NCI-H2081 (cell line): ENCODE results near the gene CRACR2A.

Source experiments
- DNase-seq, 2 experiments: peaks; one replicate each; lab custom pipeline; 2025; lab: John Stamatoyannopoulos, UW

CRACR2A gene

DNA sequence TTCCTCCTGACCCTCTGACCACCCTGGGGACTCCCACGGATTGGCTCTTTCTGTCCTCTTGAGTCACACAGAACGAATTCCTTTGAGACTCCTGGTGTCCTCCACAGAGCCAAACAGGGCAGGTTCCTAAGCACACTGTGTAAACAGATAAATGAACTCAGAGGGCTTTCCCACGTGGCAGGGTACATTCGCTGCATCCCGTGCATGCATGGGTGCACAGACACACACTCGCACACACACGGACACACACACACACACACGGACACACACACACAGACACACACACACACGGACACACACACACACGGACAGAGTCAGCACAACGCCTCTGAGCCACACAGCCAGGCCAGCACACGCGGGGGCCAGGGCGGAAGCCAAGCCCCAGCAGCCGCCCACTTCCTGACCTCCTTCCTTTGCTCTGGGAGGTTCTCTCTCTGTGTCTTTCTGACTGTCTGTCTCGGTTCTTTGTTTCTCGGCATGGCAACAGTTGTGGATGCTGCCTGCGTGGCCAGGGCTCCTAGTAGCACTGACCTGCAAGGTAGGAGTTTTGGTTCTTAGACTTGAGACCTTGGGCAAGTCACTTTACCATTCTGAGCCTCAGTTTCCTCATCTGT, 706 bp downstream of the CRACR2A start:
- no peak for DNase-seq

GRCh38 chr12:3751151-3752095, 1.5 kb downstream of the CRACR2A start:
- DNase-seq, result no peak

- no peak for DNase-seq
Observed at GRCh38 chr12:3750616-3751015, 2.3 kb downstream of the CRACR2A start.

DNA sequence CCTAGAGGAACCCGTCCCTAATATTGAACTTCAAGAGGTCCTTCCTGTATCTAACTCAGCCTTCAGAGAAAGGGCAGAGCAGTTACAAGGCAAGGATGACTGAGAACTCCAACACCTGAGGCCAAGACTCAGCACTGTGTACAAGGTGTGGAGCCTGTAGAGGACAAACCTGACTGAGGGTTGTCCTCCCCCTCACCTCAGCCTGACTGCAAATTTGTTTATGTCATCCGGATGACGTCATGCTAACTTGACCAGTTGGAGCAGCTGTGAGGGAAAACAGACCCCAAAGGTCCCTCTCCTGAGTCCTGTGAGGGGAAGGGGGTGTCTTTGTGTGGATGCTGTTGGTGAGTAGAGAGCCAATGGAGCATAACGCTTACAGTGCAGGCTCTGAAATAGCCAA, 4.3 kb downstream of the CRACR2A start:
- DNase-seq, result no peak

DNA sequence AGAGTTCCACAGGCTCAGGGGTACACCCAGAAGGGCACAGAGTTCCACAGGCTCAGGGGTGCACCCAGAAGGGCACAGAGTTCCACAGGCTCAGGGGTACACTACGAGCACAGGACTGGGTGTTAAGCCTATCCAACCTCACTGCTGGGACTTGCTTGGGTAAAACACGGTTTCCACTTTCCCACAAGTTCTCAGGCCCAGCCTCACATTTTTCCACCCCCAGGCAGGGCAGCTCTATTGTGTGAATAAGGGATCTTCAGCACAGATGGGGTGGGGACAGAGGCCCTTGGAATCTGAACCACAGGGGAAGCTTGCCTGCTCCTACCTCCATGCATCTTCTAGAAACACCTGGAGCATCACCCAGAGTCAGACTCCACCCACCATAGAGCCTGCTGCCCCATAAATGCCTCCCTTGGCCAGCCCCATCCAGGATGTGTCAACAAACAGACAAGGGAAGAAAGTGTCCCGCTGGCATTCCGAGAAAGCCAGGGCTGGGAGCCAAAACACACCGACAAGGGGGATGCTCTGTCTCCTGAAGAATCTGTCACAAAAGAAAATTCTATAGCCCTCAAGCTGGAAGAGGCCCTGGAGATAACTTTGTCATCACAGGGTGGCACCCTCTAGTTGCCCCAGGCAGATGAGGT, 4.8 kb downstream of the CRACR2A start:
- DNase-seq, result no peak

DNA sequence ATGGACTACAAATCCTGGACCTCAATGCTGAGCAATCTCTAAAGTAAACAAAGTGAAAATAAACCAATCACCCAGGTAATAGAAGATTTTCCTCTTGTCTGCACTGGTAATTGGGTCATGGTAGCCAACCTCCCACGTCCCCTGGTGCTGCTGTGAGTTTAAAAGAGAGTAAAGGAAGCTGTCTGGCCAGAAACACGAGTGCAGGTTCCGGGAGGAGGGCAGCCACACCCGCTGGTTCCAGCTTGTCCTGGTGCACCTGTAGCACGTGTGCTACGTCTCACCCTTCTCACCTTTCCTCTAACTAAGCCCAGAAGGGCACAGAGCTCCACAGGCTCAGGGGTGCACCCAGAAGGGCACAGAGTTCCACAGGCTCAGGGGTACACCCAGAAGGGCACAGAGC, 5.4 kb downstream of the CRACR2A start:
- DNase-seq, result no peak

DNA sequence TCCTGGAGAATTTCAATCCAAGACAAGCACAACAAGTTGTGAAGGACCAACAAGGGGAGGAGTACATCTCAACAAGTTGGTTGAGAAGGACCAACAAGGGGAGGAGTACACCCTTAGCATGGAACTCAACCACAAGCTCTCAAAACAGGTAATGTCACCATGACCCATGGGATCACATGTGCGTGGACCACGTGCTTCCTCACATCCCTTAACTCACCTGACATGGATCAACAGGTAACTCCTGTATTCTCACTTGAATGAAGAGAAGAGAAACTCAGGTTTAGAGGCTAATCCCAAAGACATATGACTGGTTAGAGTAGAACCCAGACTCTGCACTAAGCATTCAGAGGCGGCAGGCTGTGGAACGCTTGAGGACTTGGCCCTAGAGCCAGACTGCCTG, 6.2 kb downstream of the CRACR2A start:
- no peak for DNase-seq

DNA sequence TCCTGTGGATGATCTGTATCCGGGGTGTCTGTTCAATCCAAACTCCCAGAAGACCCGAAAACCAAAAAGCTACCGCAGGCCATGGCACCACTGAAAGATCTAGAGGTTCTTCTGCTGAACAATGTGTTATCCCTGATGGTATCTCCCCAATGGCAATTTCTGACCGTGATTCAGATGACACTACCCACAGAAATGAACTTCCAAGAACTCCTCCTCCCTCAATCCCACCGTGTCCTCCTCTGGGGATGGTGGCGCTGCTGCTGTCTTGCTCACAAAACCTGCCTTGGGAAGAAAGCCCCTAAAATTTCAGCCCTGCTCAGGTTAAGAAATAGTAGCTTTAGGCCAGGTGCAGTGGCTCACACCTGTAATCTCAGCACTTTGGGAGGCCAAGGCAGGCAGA, 7.8 kb downstream of the CRACR2A start:
- DNase-seq, result no peak

DNA sequence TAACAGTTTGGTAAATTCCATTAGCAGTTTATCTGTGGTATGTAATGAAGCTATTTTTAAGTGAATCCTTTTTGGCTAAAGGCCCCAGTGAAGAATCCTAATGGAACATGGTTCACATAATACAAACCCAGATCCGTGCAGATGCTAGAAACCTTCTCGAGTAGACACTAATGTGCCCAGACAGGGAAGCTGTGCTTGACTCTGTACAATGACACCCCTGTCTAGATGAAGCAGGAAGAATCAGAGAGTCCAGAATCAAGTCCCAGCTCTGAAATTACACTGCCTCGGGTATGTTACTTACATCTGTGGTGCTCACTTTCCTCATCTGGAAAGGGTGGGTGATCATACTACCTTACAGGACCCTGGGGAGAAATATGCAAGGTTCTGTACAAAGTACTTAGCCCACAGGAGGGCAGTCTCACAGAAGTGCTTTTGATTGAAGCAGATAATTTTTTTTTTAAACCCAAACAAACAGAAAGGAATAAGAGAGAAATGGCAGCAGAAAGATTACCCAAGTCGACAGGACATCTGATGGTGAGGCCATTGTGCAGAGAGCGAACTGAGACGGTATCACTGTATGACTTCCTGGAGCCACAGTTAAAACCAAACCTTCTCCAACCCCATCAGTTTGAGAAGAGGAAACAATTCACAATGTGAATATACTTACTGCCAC, 8.5 kb downstream of the CRACR2A start:
- no peak for DNase-seq

DNA sequence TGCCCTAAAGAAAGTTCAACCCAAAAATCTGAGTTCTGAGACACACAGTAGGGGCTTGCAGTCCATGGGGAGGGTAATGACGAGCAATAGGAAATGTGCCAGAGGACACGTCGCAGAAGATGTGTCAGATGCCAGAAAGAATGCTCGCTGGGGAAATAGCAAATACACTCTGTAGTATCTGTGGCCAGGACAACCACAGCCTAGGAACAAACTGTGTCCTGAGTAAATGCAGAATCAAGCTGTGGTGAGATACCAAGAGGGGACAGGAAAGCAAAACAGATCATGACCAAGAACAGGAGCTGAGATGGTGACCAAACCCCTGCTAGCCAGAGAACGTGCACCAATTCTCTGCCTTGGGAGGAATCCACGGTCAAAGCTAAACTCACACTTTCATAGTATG, 9.1 kb downstream of the CRACR2A start:
- no peak for DNase-seq

DNA sequence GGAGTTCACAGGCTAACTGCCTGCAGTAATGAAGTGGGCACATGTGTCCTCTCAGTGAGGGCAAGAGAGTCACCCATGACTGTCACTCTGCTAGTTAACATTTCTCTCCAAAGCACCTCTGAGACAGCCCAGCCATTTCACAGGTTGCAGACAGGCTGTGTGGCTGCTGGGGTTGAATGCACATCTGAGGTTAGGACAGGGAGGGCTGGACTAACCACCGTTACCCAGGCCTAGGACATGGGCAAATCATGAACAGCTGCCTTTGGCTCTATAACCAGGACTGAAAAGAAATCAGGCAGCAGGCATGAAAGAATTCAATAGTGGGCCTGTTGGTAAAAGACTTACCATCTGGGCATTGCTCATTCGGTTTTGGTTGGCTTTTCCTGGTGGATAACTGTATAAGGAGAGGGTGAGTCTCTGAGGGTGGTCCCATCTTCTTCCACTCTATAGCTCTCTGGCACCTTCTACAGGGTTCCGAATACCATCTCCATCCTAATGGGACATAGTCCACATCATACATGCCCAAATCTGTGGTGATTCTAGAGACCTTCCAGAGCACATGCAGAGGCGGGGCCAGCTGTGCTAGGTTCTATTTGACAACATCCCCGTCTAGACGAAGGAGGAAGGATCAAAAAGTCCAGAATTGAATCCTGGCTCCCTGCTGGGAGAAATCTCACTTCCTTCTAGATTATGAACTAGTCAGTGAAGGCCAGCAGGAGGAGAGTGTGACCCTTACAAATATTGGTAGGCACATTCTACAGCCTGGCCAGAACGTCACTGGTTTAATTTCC, 10.8 kb downstream of the CRACR2A start:
- no peak for DNase-seq

DNA sequence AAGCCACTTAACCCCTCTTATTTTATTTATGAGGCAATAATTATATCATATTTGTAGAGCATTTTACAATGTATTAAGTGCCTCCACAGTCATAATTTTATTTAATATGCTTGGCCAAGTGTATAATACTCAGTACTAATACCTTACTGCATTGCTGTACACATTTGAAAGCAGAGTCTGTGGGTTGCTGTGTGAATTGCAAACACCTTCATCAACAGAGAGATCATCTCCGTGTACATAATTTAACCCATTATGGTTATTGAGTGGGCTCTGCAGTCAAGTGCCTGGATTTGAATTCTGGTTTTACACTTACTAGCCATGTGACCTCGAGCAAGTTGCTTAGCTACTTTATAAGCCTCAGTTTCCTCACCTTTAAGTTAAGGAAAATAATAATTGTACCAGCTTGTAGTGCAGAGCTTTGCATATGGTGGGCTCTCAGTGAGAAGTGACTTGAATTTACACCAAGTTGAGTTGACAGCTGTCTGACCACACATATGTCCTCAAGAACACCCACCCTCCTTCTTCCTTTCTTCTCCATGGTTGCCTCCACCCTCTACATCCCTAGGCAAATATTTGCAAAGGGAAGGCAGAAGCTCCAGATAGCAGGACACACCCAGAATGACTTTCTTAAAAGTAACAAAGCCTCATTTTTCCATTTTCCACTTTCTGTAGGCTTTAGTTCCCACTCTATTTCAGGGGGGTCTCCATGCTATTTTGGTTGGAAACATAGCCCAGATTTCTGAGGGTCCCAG, 12.3 kb downstream of the CRACR2A start:
- DNase-seq, result no peak

GRCh38 chr12:3735432-3735831, 17.5 kb downstream of the CRACR2A start:
- DNase-seq, result no peak

DNA sequence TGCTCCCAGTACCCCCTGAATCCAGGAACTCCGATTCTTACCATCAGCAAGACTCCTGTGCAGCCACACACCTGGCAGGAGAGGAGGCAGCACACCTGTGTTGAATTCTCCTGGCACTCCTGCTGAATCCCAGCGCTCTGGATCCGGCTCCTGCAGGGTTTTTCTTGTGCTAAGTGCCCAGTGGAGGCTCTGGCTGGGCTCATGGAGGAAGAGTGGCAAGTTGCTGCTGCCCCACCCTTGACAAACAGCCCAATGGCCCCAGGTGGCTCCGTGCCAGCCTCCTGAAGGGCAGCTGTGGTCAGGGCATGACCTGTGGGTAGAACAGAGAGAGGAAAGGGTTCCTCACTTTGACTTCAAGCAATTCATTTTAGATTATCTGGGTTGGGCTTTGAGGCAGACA, 20.0 kb downstream of the CRACR2A start:
- no peak for DNase-seq

- no peak for DNase-seq
Observed at GRCh38 chr12:3730111-3730510, 22.8 kb downstream of the CRACR2A start.

- no peak for DNase-seq
Observed at GRCh38 chr12:3728686-3729085, 24.2 kb downstream of the CRACR2A start.

DNA sequence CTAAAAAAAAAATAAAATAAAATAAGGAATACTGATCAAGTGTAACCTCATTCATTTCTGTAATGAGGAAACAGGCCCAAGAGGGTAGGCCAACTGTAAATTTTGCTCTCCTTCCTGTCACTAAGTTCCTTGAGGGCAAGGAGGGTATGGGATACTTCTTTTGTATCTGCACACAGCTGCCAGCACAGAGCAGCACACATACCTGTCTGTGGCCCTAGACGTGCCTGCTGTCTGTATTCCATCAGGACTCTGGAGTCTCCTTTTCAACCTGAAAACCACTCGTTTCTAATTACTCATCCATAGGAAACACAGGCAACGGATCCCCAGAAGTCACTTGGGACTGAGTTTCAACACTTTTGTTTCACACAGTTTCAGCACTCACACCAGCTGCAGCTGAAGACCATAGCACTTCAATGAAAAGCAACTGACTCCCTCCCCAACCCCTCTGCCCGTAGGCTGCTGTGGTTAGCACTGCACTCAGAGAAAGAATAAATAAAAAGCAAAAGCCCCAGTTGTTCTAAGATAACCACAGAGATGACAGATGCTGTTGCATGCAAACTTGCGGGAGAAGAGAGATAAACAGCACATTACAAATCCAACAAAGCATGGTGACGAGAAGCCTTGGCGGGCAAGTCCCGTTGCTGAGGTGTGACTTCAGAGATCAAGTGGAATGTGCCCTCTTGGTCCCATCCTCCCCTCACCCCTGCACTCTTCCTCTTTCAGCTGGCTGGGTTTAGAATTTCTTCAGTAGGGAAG, 24.9 kb downstream of the CRACR2A start:
- DNase-seq, result no peak

GRCh38 chr12:3727354-3727753, 25.6 kb downstream of the CRACR2A start:
- no peak for DNase-seq

DNA sequence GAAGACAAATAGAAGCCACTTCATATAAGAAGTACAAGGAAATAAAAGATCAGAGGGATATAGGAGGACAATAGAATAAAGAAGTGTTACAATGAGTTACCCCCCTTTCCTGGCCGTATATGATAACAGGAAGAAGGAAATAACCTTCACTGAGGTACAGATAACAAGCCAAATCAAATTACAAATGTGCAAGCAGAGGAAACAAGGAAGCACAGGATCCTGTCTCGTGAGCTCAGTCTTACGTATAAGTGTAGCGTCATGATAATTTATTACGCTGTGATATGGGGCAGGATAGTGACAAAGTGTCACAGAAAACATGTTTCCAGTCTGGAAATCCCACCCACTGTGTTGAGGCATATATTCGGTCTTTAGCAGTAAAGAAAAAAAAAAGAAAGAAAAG, 26.5 kb downstream of the CRACR2A start:
- no peak for DNase-seq
